KBM-7 (cell line): ENCODE results near the gene COX7A2.

Experiments
- DNase-seq: peaks from one replicate; pipeline ENCODE4 v3.0.0-alpha.2; 2015
- in situ Hi-C: fragments of 300-500 bp; cut with MboI; formaldehyde crosslinking; loops from 2 replicates; pipeline ENCODE4 v1.14.3; 2020; ENCODE audit warnings: low sequenced_read_pairs, low pct_unique_long_range_greater_than_20kb, mixed read lengths

The COX7A2 gene, protein sequence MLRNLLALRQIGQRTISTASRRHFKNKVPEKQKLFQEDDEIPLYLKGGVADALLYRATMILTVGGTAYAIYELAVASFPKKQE

DNA sequence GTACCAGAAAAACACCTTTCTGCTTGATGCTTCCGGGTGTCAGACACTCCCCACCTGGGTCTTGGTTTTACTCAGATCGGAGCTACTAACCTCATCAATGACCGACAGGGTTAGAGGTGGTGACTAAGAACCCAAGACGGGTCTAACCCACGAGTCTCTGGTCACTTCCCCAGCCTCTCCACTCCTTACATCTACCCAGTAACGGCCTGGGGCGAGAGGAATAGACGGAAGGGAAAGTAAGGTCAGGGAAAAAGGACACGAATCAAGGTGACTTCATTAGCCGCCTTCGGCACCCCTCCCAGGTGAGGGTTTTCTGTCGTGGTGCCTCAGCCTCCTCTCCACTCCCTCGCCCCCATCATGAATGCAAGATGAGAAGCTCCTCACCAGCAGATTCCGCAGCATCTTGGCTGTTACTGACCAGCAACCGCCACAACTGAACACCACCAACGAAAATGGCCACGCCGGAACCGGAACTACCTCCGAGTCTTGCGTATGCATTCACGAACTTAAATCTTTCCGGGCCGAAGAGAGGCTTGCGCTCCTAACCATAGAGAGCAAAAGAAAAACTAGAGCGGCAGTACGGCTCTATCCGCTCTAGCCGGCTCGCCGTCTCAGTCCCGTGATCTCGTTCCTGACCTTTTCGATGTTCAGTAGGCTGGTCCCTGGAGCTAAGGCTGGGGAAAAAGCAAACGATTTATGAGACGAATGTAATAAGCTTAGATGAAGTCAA lies at the start of gene COX7A2:
Gene COX7A2 (minus strand): TSS at position 469 of the 730 bp plus-strand sequence. CDS start 67 bp downstream, at position 402.
- in situ Hi-C loops: no loop called here

DNA sequence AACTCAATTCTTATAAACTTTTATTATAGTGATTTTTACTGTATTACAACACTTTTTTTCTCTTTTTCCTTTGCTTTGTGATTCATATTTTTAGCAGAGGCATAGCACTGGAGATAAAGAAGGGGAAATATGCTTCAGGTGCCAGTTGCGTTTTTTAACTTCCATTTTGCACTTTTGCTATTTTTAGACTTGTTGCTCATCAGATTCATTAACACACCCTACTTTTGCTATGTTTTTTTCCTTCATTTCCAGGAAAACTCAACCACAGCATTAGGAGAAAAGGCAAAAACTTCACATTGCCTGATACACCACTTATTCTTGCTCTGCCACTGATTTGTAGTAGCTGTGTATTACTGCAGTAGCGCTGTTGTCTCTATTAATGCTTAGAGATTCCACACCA lies 49.0 kb upstream of the COX7A2 start:
- DNase-seq: no peak
- in situ Hi-C loops: no loop called here

More for the DNA sequence above, at the start of gene COX7A2:
- peak; percentile 97 for DNase-seq

DNA sequence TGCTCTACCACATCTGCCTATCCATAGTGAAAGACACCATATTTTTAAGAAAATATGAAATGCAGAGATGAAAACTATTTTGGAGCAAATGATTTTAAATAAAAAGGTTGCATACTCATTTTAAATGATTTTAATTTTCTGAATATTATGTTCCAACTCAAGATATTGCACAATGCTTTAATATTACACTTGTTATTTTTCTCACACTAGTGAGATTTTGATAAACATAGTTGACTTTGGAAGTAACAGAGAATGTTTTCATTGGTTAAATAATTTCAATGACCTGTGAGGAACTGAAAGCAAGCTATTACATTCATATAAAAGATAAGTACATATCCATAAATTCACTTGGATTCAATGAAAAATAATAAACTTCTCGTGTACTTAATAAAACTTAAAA lies 48.1 kb upstream of the COX7A2 start:
- no peak for DNase-seq
- in situ Hi-C loops: no loop called here

DNA sequence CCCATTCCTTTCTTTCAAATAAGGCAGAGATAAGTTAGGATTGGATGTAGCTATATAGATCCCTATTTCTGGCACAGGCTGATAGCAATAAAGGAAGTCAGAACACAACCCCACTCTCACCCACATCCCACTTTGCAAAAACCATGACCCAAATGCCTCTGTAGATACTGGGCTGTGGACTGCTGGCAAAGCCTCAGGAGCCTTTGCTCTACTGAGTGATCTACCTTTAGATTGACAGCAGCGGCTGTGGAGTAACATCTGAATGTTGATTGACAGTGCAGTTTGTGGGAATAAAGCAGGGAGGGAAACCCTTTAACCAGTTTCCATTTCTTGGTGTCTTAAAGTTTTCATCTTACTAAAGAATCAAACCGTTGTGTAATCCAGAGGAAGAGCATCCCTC lies 47.7 kb upstream of the COX7A2 start:
- in situ Hi-C loops: no loop called here
- DNase-seq: no peak

DNA sequence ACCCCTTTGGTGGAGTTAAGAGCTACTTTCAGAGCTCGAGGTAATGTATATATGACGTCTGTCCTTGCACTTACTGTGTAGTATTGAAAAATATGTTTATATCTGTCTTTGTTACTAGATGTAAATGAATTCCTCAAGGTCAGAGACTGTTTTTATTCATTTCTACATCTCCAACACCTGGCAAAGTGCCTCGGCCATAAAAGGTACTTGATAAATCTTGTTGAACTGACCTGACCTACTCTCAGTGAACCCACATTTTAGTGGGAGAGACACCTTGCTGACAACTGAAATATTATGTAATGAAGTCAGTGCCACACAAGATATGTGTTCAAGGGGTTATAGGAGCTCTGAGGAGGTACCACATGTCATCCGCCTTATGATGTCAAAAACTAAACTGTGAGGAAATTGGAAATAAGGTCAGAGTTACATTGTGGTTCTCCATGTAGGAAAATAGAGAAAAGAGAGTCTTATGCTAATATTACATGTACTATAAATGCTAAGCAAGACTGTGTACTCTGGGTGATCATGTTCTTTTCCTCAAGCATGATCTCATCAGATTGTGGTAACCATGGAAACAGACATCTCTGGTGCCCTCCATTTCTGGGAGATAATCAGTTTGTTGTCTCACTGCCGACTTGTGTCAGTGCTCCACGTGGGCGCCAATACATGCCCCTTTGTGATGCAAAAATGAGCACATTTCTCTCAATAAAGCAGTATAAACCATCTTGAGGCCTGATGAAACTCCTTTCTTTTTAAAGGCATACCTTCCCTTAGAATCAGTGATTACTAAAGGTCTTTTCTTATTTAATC lies 46.7 kb upstream of the COX7A2 start:
- no peak for DNase-seq
- in situ Hi-C loops: no loop called here

DNA sequence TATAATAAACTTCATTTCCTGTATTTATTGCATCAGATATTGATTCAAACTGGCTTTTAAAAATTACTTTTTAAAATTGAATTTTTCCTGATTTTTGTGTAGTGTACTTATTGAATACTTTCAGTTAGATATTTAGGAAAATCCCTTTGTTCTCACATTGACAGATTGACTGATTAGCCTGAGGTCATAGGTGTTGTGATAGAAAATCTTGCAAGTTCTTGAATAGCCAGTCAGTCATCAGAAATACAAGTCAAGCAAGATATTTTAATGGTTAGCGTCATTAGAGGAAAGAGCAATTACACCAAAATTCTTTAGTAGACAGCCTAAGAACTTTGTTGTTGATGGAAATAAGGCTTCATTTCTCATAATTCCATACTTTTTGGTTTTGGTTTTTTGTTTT lies 44.4 kb upstream of the COX7A2 start:
- DNase-seq: no peak
- in situ Hi-C loops: no loop called here

DNA sequence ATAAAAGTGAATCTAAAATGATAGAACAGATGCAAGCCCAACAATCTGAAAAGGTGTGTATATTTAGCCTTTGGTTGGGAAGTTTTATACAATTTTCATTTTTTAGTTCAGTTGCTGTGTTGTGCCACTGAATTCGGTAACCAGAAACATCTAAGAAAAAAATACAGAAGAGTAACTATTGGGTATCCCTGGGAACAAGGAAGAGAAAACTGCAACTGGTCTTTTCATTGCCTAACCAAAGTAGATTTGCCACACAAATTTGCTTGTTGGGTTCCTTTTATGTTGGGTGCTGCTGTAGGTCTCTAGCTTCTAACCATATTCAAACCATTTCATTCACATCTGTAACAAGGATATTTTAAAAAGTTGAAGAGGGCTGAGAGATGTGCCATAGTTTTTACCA lies 43.8 kb upstream of the COX7A2 start:
- in situ Hi-C loops: no loop called here
- DNase-seq: no peak

DNA sequence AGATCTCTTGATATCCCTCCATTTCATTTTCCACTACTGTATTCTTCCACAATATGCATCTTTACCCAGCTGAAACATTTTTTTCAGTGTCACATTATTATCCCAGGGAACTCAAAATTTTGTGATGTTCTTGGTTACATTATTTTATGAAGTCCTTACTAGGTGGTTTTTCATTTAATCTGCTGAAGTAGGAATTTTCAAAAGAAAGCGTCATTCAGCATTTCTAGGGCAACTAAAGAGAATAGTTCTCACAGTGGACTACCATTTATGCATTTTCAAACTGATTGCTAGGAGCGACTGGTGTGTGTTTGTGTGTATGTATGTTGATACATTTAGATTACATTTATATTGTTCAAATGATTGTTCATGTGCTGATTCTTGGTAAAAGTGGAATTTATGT lies 43.4 kb upstream of the COX7A2 start:
- in situ Hi-C loops: no loop called here
- no peak for DNase-seq

DNA sequence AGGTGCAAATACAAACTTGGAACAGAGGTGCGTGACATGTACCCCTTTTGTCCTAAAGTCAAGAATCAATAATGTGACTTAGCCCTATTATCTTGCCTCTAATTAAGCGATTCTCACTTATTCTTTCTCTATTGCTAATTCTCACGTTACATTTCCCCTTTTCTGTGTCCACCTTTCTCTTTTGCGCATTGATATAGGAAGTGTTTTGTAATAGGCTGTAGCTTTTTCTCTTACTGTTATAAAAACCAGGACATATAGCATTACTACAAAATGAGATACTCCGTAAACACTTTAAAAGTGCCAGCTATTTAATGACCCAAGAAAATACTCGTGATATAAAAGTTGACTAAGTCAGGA lies 41.7 kb upstream of the COX7A2 start:
- in situ Hi-C loops: no loop called here
- DNase-seq: no peak

DNA sequence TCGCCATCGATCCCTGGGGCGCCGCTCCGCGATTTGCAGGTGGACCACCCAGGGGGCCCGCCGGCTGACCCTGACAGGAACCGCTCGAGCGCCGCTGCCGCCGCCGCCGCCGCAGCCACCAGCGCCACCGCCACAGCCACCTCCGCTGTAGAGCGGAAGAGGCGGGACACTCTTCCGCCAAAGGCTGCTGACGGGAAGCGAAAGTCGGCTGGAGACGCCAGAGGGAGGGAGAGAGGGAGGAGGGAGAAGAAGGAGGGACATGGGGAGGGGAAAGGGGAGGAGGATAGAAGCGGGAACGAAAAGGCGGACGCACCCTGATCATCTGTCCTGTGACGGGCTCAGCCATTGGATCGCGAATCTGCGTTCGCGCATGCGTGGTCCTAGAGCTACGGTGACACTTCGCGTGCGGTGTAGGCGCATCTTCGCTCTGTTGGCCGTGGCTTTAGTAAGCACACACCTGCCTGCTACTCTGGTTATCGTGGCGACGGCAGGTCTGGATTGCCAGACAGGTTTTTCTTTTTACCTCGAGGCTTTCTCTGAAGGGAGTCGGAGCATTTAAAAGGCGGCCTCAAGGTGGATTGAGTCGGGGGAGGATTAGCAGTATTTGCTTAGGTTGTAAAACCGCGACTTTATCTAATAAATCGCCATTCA lies 41.2 kb upstream of the COX7A2 start, which contains the start of gene TMEM30A:
Gene TMEM30A (minus strand): TSS at position 161 of the 651 bp plus-strand sequence. CDS start 154 bp downstream, at position 7.
- in situ Hi-C loops: no loop called here
- peak; percentile 100 for DNase-seq

DNA sequence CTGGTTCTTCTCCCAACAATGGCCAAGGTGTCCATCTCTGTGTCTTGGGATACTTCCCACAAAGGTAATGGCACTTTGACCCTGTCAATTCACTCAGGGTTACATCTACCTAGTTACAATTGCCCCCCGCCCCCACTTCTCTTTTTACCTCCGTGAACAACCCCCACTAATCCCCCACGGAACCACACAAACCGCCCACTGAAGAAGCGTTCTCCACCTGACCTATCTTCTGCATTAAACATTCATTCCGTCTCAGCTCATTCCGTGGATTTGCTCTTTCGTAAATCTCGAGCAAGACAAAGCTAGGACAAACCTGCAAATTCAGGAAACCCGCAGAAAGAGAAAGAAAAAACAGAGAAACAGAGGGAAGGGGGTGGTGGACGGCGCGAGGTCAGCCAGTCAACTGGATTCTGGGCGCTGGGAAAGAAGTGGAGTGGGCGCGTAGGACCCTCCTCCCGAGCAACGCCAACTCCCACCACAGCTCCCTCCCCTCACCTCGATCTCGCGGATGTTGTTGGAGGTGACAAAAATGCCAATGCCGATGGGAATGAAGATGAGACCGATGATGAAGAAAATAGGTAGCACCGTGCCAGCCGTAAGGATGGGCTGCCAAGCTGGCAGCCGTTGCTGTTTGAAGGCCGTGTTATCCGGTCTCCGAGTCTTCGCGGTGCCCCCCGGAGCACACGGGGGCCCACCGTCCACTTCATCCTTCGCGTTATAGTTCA lies 40.5 kb upstream of the COX7A2 start:
- no peak for DNase-seq
- in situ Hi-C loops: no loop called here

DNA sequence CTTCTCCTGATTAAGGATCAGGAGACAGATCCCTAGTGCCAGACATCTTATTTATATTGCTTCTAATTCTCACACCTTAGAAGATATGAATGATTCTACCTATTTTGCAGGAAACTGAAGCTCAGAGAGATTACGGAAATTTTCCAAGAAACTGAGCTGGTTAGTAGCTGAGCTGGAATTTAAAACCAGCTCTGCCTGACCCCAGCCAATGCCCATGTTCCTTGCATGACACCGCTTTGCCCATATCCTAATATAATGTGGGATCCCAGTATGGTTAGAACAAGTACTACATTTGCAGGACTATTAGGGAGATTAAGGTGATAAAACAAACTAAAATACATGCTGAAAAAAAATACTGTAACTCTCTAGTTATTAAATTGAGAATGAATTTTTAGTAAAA lies 39.1 kb upstream of the COX7A2 start:
- no peak for DNase-seq

DNA sequence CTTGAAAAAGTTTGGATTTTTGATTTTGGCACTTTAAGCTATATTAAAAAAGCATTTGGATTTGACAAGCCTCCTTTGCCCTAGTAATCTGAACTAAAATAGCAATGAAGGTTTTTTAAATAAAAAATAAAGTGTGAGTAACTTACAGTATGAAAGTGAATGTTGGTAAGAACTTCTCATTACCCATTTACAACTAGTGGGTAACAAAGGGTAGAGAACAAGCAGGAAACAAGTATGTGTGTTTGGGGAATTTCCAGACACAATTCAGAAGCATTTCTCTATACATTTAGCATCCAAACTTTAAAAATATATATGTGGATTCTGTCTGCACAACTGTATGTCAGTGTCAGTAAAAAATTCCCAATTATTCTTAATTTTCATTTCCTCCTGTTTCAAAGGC lies 38.1 kb upstream of the COX7A2 start:
- DNase-seq: no peak
- in situ Hi-C loops: no loop called here

More for the DNA sequence above, 39.1 kb upstream of the COX7A2 start:
- in situ Hi-C loops: no loop called here

DNA sequence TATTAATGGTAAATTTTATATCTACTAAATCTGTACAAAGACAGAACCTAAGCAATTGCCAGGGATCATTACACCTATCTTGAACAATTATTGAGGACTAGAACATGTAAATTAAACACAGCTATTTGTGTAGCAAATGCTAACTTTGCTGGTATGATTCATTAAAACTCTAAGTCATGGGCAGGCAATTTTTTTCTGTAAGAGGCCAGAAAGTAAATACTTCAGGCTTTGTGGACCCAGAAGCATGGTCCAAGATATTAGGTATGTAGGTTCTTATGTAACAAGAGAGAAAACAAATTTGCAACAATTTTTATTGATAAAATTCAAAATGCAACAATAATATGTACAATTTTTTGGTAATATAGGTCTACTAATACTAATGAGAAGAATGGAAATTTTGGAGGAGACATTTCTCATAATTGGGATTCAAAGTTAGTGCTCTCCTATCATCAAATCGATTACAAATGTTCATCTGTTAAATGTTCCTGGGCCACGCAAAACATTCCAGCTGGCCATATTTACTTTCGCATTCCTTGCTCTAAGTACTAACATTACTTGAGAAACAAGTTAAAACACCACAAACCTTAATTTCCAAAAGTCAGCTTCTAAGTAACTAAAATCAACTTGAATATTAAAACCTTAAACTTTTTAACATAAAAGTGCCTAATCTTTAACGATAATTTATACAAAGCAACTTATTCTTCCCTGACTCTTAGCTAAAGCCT lies 36.7 kb upstream of the COX7A2 start:
- in situ Hi-C loops: no loop called here
- no peak for DNase-seq

DNA sequence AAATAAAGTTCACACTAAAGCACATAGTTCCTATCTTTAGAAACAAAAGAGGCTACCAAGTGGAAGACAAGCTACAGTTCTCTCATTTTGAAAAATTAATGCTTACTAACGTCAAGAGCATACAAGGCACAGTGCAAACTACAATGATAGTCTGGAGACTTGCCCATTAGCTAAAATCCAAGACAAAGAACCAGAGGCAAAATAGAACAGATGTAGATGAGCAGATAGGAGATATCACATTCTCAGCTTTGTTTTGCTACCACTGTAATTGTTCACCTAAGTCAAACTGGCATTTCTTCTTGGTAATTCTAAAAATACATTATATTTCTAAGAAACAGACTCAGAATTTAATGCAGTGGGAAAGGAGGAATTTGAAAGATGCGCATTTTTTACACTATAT lies 35.8 kb upstream of the COX7A2 start:
- in situ Hi-C loops: no loop called here
- peak; percentile 48 for DNase-seq

DNA sequence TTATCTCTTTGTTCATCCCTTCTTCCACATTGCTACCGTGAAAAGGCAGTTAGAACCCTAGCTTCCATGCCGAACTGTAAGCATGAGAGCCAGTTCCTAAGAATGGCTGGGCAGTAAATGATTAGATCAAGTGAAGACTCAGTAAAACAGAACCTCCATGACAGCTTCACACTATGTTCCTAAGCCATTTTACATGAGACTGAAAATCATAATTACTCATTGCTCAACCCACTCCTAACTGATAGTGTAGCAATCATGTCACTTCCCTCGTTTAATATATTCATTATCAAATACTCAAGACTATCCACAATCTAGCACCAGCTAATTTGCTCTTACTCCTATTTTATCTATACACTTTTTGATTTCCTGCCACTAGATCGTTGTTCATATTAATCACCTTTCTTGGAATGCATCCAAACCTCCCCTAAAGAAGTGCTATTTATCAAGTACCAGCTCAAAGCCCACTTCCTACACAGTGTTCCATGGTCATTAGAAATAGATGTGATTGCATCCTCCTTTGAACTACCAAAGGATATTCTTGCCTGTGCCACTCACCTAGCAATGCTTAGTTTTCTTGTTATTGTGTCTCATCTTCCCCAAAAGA lies 35.0 kb upstream of the COX7A2 start:
- DNase-seq: no peak
- in situ Hi-C loops: no loop called here

DNA sequence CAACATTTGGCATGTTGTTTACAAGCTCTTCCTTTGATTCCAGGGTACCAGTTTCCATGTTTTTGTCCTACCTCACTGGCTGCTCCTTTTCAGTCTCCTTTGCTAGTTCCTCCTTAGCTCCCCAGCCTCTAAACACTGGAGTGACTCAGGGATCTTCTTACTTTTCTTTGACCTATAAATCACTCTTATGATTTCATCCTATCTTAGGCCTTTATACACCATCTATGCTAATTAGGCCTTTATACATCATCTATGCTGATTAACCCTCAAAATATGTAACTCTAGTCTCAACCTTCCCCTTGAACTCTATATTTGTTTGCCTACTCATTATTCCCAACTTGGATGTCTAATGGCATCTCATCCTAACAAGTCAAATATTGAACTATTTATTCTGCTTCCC lies 31.5 kb upstream of the COX7A2 start:
- in situ Hi-C loops: no loop called here
- DNase-seq: no peak

DNA sequence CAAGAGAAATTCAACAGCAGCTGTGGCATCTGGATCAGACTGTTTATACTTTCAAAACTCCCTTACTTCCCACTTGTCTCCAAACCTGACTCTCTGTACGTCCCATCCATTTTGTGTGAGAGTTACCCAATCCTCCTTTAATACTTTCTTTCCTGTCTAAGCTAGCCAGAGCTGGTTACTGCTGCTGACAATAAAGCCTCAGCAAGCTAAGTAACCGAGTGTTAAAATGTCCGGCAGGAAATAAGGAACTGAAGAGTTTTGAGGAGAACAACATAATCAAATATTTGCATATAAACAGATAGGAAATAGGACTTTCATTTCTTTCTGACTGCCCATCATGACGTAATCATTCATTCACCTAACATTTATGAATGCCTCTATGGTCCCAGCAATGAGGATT lies 29.4 kb upstream of the COX7A2 start:
- in situ Hi-C loops: no loop called here
- DNase-seq: peak; percentile 40
